K562 (cell line): ENCODE measurements around the gene LITAF. TPM values are rescaled to one million over a fixed set of nuclear protein-coding genes. Genes with fewer than 3 reads are reported as not detected.

Experiments
- CBFA2T2 ChIP-seq: fragments of 450-650 bp; conservative IDR thresholded peaks from 2 replicates; pipeline ENCODE4 v1.6.1; 2017; ENCODE audit warnings: mild to moderate bottlenecking
- CBX5 ChIP-seq: IDR thresholded peaks from 2 replicates; pipeline ENCODE4 v1.6.1; 2014; ENCODE audit warnings: low read depth, borderline replicate concordance
- CEBPG ChIP-seq, 3 experiments: fragments of 200-800 bp in 1 of 3; sonication (Bioruptor generic) in 1 of 3; sonication (generic) in 1 of 3; formaldehyde crosslinking in 1 of 3; IDR thresholded peaks in 2 of 3; conservative IDR thresholded peaks in 1 of 3; 2 replicates each; pipeline versions ENCODE4 v1.6.1 to v1.8.0; 2016 to 2022; ENCODE audit warnings: missing compliant biosample characterization in 2 of 3, missing genetic modification characterization in 2 of 3, mild to moderate bottlenecking in 1 of 3, missing genetic modification reagents in 1 of 3
- CREM ChIP-seq: IDR thresholded peaks from 2 replicates; pipeline ENCODE4 v1.6.1; 2014; ENCODE audit warnings: antibody characterized with exemption, low read depth
- E2F3 ChIP-seq: fragments of 250-450 bp; sonication (Bioruptor Pico); IDR thresholded peaks from 2 replicates; pipeline ENCODE4 v1.4.0; 2020; ENCODE audit warnings: mild to moderate bottlenecking
- E4F1 ChIP-seq: fragments of 250-450 bp; sonication (Bioruptor Pico); IDR thresholded peaks from 2 replicates; pipeline ENCODE4 v1.5.0; 2021; ENCODE audit warnings: mild to moderate bottlenecking, borderline replicate concordance
- ERF ChIP-seq: fragments of 450-650 bp; formaldehyde crosslinking; IDR thresholded peaks from 2 replicates; pipeline ENCODE4 v1.4.0; 2020; ENCODE audit warnings: mild to moderate bottlenecking, mixed read lengths
- FOXO4 ChIP-seq: fragments of 450-650 bp; formaldehyde crosslinking; IDR thresholded peaks from 2 replicates; pipeline ENCODE4 v1.4.0; 2020; ENCODE audit warnings: mild to moderate bottlenecking, moderate library complexity
- GTF2A2 ChIP-seq: IDR thresholded peaks from 2 replicates; pipeline ENCODE4 v1.6.1; 2016; ENCODE audit warnings: mild to moderate bottlenecking, missing genetic modification characterization, missing compliant biosample characterization
- HEY1 ChIP-seq: fragments of 250-450 bp; sonication (Bioruptor Pico); IDR thresholded peaks from 2 replicates; pipeline ENCODE4 v1.5.0; 2020; ENCODE audit warnings: mild to moderate bottlenecking, moderate library complexity, borderline replicate concordance
- KDM1A ChIP-seq, 2 experiments: fragments of 450-650 bp; IDR thresholded peaks; 2 replicates each; pipeline ENCODE4 v1.6.1; 2016; ENCODE audit warnings: mild to moderate bottlenecking in 2 of 2
- SMAD1 ChIP-seq: fragments of 150-350 bp; IDR thresholded peaks from 2 replicates; pipeline ENCODE4 v1.6.1; 2014; ENCODE audit warnings: low read length, low read depth; ENCODE audit not compliant: partially characterized antibody
- TOE1 ChIP-seq, 2 experiments: fragments of 450-650 bp in 1 of 2; sonication (generic) in 1 of 2; formaldehyde crosslinking in 1 of 2; IDR thresholded peaks; 2 replicates each; pipeline versions ENCODE4 v1.7.1 to v1.8.0; 2016 to 2022; ENCODE audit warnings: borderline replicate concordance in 2 of 2, mild to moderate bottlenecking in 2 of 2, antibody characterized with exemption in 1 of 2, inconsistent platforms in 1 of 2, low read depth in 1 of 2, missing genetic modification reagents in 1 of 2, moderate library complexity in 1 of 2
- USF1 ChIP-seq: sonication (generic); formaldehyde crosslinking; IDR thresholded peaks from 2 replicates; pipeline ENCODE4 v1.9.0; 2022; ENCODE audit warnings: mild to moderate bottlenecking, missing genetic modification reagents
- ZBTB26 ChIP-seq: fragments of 450-650 bp; formaldehyde crosslinking; IDR thresholded peaks from 2 replicates; pipeline ENCODE4 v1.4.0; 2022; ENCODE audit warnings: missing genetic modification characterization
- ZC3H4 ChIP-seq: sonication (generic); formaldehyde crosslinking; IDR thresholded peaks from 2 replicates; pipeline ENCODE4 v1.9.0; 2021; ENCODE audit warnings: missing genetic modification reagents, borderline replicate concordance
- ZNF408 ChIP-seq: fragments of 250-450 bp; sonication (Bioruptor Pico); IDR thresholded peaks from 2 replicates; pipeline ENCODE4 v1.4.0; 2020; ENCODE audit warnings: low read depth, mild to moderate bottlenecking, moderate library complexity
- ZNF436 ChIP-seq: fragments of 250-450, 450-650 bp; sonication (Bioruptor Pico); formaldehyde crosslinking; IDR thresholded peaks from 2 replicates; pipeline ENCODE4 v1.7.0; 2020; ENCODE audit warnings: mild to moderate bottlenecking
- polyA plus RNA-seq, 8 experiments: library from polyadenylated mRNA; depleted of rRNA in 4 of 8; stranded (reverse) in 5 of 8; unstranded in 3 of 8; fragments of >200 nt; fragmentation: Nextera tagmentation in 2 of 8; fragmentation: Illumina TruSeq in 1 of 8; extraction: Ambion mirVana in 2 of 8; extraction: Trizol in 1 of 8; gene quantifications; 2 replicates each; pipeline versions ENCODE4 v1.2.1 to v1.2.3, GENCODE V29; 2011 to 2014; ENCODE audit warnings: inconsistent platforms in 1 of 8, missing spikeins in 1 of 8
- total RNA-seq, 7 experiments: library from RNA; depleted of rRNA in 6 of 7; stranded (reverse); fragments of >200 nt in 6 of 7; fragmentation: Illumina TruSeq in 2 of 7; extraction: Trizol in 2 of 7; gene quantifications; 2 replicates each; pipeline versions ENCODE4 v1.2.1 to v1.2.3, GENCODE V29; 2011 to 2021; ENCODE audit warnings: low replicate concordance in 1 of 7

Gene LITAF
- total and polyA plus RNA-seq, 9 of the 15 experiments (the other 6 are each of a cell fraction or from before 2014, with no cell fraction given): 4.1 to 17.8 (median 11.9) TPM

GRCh38 chr16:11613381-11614303, 26.9 kb upstream of the LITAF start (continued):
- TF ChIP-seq CBX5 (no peak), ZNF408 (CRISPR knock-in tag) (no peak), ZNF436 (CRISPR knock-in tag) (peak; percentile 99), SMAD1 (peak; percentile 54), HEY1 (peak; percentile 82; the same call in 1 of the 2 replicates), CREM (0 out of 2 replicates have a peak, but pooled peaks have one; percentile 50), ERF (CRISPR knock-in tag) (no peak), CEBPG (CRISPR knock-in tag; IDR thresholded peaks at IDR 0.05) (no peak), CEBPG (tag; conservative IDR thresholded peaks at IDR 0.05 in 1 of 2, IDR thresholded peaks at IDR 0.05 in 1 of 2) (no peak), ZC3H4 (CRISPR knock-in tag) (no peak), ZBTB26 (CRISPR knock-in tag) (0 out of 2 replicates have a peak, but pooled peaks have one; percentile 31), FOXO4 (CRISPR knock-in tag) (no peak), GTF2A2 (tag) (no peak), TOE1 (IDR thresholded peaks at IDR 0.05; ENCODE audit: borderline replicate concordance) (peak; percentile 84), TOE1 (CRISPR knock-in tag; IDR thresholded peaks at IDR 0.05; ENCODE audit: borderline replicate concordance, low read depth) (no peak), USF1 (no peak), CBFA2T2 (peak; percentile 45), E4F1 (CRISPR knock-in tag) (no peak), KDM1A (IDR thresholded peaks at IDR 0.05) (peak; percentile 96 to 99), E2F3 (CRISPR knock-in tag) (no peak)
